ENCODE measurements around the gene THSD4.

GRCh38 chr15:71789616-71790015 lies 674.3 kb downstream of the THSD4 start:
- TF ChIP-seq POLR2A (IDR thresholded peaks at IDR 0.05) = no peak
- TF ChIP-seq CTCF (IDR thresholded peaks at IDR 0.05) = no peak

All from thyroid gland (tissue), 4 donors.